Measurements from ENCODE around the gene C11orf54.

Gene C11orf54

GRCh38 chr11:93741094-93741881 is at the start of gene C11orf54, which contains the start of gene TAF1D:
C11orf54 (plus strand) TSS chr11:93741672; CDS start chr11:93747394, 5,722 bp downstream.
TAF1D (minus strand) TSS chr11:93741495; CDS start chr11:93739304, 2,191 bp downstream.
- peak; percentile 92 to 95 for DNase-seq (ENCODE audit: low read depth in 2 of 2)

- no peak for DNase-seq (ENCODE audit: low read depth in 2 of 2)
Observed at GRCh38 chr11:93694109-93694508, 47.4 kb upstream of the C11orf54 start.

GRCh38 chr11:93694557-93694956 is 46.9 kb upstream of the C11orf54 start:
- DNase-seq (ENCODE audit: low read depth in 2 of 2): no peak

- no peak for DNase-seq (ENCODE audit: low read depth in 2 of 2)
Observed at GRCh38 chr11:93697611-93698010, 43.9 kb upstream of the C11orf54 start.

GRCh38 chr11:93700830-93701229 is 40.6 kb upstream of the C11orf54 start:
- no peak for DNase-seq (ENCODE audit: low read depth in 2 of 2)

- no peak for DNase-seq (ENCODE audit: low read depth in 2 of 2)
Observed at GRCh38 chr11:93704237-93704636, 37.2 kb upstream of the C11orf54 start.

GRCh38 chr11:93710239-93710638 is 31.2 kb upstream of the C11orf54 start:
- DNase-seq (ENCODE audit: low read depth in 2 of 2): no peak

- DNase-seq (ENCODE audit: low read depth in 2 of 2): no peak
Observed at GRCh38 chr11:93712678-93713077, 28.8 kb upstream of the C11orf54 start.

GRCh38 chr11:93715797-93716396 is 25.6 kb upstream of the C11orf54 start:
- no peak for DNase-seq (ENCODE audit: low read depth in 2 of 2)

- DNase-seq (ENCODE audit: low read depth in 2 of 2): no peak
Observed at GRCh38 chr11:93717501-93717900, 24.0 kb upstream of the C11orf54 start.

- no peak for DNase-seq (ENCODE audit: low read depth in 2 of 2)
Observed at GRCh38 chr11:93718057-93718563, 23.4 kb upstream of the C11orf54 start.

- DNase-seq (ENCODE audit: low read depth in 2 of 2): no peak
Observed at GRCh38 chr11:93719310-93719709, 22.2 kb upstream of the C11orf54 start.

- DNase-seq (ENCODE audit: low read depth in 2 of 2): no peak
Observed at GRCh38 chr11:93720522-93720921, 20.9 kb upstream of the C11orf54 start.

- DNase-seq (ENCODE audit: low read depth in 2 of 2): no peak
Observed at GRCh38 chr11:93724089-93724488, 17.4 kb upstream of the C11orf54 start.

GRCh38 chr11:93727985-93728791 is 13.3 kb upstream of the C11orf54 start:
- no peak for DNase-seq (ENCODE audit: low read depth in 2 of 2)

- DNase-seq (ENCODE audit: low read depth in 2 of 2): no peak
Observed at GRCh38 chr11:93728792-93729128, 12.7 kb upstream of the C11orf54 start.

- no peak for DNase-seq (ENCODE audit: low read depth in 2 of 2)
Observed at GRCh38 chr11:93729129-93729616, 12.3 kb upstream of the C11orf54 start.

- DNase-seq (ENCODE audit: low read depth in 2 of 2): no peak
Observed at GRCh38 chr11:93730108-93731107, 11.1 kb upstream of the C11orf54 start.

GRCh38 chr11:93732237-93732892 is 9.1 kb upstream of the C11orf54 start:
- no peak for DNase-seq (ENCODE audit: low read depth in 2 of 2)

- no peak for DNase-seq (ENCODE audit: low read depth in 2 of 2)
Observed at GRCh38 chr11:93733474-93733873, 8.0 kb upstream of the C11orf54 start.
